ENCODE measurements around the gene DRAXIN. TPM values are rescaled to one million over a fixed set of nuclear protein-coding genes. Genes with fewer than 3 reads are reported as not detected.
A peak's percentile ranks its signal among the peaks of the same experiment; 100 is the strongest.

DRAXIN gene
- total RNA-seq, 1 donor from 2014 or later: 0.21 TPM

DNA sequence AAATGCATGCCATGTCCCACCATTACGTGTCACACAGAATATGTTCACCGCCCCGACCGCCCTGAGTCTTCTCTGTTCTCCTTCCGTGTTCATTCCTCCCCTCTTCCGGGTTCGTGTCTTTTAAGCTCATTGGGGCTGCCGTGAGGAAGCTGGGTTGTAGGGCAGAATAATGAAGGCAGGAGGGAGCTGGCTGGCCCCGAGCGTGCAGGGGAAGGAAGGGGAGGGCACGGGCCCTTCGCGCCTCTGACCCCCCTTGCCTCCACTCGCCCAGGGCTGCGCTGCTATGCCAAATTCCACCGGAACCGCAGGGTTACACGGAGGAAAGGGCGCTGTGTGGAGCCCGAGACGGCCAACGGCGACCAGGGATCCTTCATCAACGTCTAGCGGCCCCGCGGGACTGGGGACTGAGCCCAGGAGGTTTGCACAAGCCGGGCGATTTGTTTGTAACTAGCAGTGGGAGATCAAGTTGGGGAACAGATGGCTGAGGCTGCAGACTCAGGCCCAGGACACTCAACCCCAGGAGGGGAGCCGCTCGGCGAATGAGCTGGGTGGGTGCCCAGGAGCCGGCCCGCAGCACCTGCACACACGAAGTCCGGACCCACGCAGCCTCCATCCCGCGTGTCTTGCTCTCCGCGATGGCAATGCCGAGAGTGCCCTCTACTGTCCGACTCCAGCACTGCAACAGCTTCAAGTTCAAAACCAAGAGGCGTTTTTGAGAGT lies 28.0 kb downstream of the DRAXIN start:
- peak; percentile 88 for DNase-seq (ENCODE audit: extremely low spot score, unreplicated experiment)
- Mint-ChIP-seq H3K36me3 (ENCODE audit: unreplicated experiment) (no peaks in the 10 kb centered on the region), H3K27me3 (ENCODE audit: unreplicated experiment) (peaks cover 25% of the 10 kb centered on the region), H3K4me1 (ENCODE audit: unreplicated experiment) (peaks cover 4% of the 10 kb centered on the region), H3K27ac (ENCODE audit: unreplicated experiment) (no peak overlapping the region), H3K9me3 (ENCODE audit: unreplicated experiment) (no peaks in the 10 kb centered on the region), H3K4me3 (ENCODE audit: unreplicated experiment) (peak overlapping the region; percentile 42)
- TF ChIP-seq, protein P1, sequence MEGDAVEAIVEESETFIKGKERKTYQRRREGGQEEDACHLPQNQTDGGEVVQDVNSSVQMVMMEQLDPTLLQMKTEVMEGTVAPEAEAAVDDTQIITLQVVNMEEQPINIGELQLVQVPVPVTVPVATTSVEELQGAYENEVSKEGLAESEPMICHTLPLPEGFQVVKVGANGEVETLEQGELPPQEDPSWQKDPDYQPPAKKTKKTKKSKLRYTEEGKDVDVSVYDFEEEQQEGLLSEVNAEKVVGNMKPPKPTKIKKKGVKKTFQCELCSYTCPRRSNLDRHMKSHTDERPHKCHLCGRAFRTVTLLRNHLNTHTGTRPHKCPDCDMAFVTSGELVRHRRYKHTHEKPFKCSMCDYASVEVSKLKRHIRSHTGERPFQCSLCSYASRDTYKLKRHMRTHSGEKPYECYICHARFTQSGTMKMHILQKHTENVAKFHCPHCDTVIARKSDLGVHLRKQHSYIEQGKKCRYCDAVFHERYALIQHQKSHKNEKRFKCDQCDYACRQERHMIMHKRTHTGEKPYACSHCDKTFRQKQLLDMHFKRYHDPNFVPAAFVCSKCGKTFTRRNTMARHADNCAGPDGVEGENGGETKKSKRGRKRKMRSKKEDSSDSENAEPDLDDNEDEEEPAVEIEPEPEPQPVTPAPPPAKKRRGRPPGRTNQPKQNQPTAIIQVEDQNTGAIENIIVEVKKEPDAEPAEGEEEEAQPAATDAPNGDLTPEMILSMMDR (IDR thresholded peaks at IDR 0.05): peak; percentile 97

DNA sequence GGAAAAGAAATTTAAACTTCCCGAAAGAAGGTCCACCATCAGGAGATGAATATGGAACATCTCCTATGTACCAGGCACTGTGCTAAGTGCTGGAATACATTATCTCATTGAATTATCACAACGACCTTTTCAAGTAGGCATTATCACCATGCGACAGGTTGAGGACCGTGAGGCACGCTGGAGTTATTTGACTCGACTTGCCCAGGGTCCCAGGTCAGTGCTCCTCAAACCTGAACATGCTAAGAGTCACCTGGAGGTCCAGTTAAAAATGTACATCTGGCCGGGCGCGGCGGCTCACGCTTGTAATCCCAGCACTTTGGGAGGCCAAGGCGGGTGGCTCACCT lies 28.5 kb downstream of the DRAXIN start:
- Mint-ChIP-seq H3K4me1 (ENCODE audit: unreplicated experiment) (peaks cover 4% of the 10 kb centered on the region), H3K9me3 (ENCODE audit: unreplicated experiment) (no peaks in the 10 kb centered on the region), H3K36me3 (ENCODE audit: unreplicated experiment) (no peaks in the 10 kb centered on the region), H3K4me3 (ENCODE audit: unreplicated experiment) (no peak overlapping the region), H3K27ac (ENCODE audit: unreplicated experiment) (no peak overlapping the region), H3K27me3 (ENCODE audit: unreplicated experiment) (peaks cover 22% of the 10 kb centered on the region)
- TF ChIP-seq, protein P1 (IDR thresholded peaks at IDR 0.05): peak; percentile 9
- DNase-seq (ENCODE audit: extremely low spot score, unreplicated experiment): no peak

DNA sequence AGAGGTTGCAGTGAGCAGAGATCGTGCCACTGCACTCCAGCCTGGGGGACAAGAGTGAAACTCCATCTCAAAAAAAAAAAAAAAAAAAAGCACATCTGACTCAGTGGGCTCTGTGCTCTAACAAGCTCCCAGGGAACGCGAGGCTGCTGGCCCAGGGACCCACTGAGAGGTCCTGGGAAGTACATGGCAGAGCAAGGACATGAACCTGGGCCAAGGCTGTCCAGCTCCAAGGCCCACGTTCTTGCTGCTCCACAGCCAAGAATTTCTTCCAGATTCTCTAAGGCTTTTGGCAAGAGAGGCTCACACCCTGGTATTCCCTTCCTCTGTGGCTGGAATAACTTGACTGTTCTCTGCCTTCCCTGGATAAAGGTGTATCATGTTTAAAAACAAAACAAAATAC lies 29.0 kb downstream of the DRAXIN start:
- no peak for DNase-seq (ENCODE audit: extremely low spot score, unreplicated experiment)
- no peak overlapping the region for H3K27ac Mint-ChIP-seq (ENCODE audit: unreplicated experiment)
- TF ChIP-seq, protein P1 (IDR thresholded peaks at IDR 0.05): no peak
- peaks cover 20% of the 10 kb centered on the region for H3K27me3 Mint-ChIP-seq (ENCODE audit: unreplicated experiment)
- H3K9me3 Mint-ChIP-seq (ENCODE audit: unreplicated experiment): no peaks in the 10 kb centered on the region
- H3K36me3 Mint-ChIP-seq (ENCODE audit: unreplicated experiment): no peaks in the 10 kb centered on the region
- peaks cover 4% of the 10 kb centered on the region for H3K4me1 Mint-ChIP-seq (ENCODE audit: unreplicated experiment)
- H3K4me3 Mint-ChIP-seq (ENCODE audit: unreplicated experiment): no peak overlapping the region

DNA sequence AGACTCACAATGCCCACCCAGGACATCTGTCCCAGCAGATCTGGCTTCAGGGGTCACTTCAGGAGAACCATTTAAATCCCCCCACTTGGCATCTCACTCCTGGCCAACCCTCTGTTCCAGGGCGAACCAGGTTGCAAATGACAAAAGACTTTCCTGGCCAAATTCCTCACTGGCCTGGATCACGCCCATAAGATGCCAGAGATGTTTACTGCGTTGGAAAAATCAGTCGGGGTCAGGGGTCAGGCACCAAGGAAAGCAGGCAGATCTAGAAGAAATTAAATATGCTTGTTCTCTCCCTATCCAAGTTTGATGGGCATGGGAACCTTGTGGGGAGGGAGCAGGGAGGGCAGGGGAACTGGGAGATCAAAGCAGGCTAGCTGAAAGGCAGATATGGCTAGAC lies 29.8 kb downstream of the DRAXIN start:
- Mint-ChIP-seq H3K4me1 (ENCODE audit: unreplicated experiment) (peaks cover 4% of the 10 kb centered on the region), H3K4me3 (ENCODE audit: unreplicated experiment) (no peak overlapping the region), H3K27ac (ENCODE audit: unreplicated experiment) (no peak overlapping the region), H3K27me3 (ENCODE audit: unreplicated experiment) (peaks cover 13% of the 10 kb centered on the region), H3K36me3 (ENCODE audit: unreplicated experiment) (no peaks in the 10 kb centered on the region), H3K9me3 (ENCODE audit: unreplicated experiment) (no peaks in the 10 kb centered on the region)
- DNase-seq (ENCODE audit: extremely low spot score, unreplicated experiment): no peak
- TF ChIP-seq, protein P1 (IDR thresholded peaks at IDR 0.05): no peak

DNA sequence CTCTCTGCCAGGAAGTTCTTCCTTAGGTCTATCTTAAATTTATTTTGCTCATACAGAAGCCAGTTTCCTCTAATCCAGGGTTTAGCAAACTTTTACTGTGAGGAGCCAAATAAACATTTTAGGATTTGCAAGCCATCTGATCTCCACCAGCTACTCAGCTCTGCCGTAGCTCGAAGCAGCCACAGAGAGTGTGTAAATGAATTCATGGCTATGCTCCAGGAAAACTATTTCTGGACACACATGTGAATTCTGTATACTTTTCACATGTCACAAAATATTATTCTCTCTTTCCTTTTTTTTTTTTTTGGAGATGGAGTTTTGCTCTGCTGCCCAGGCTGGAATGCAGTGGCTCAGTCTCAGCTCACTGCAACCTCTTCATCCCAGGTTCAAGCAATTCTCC lies 31.0 kb downstream of the DRAXIN start:
- DNase-seq (ENCODE audit: extremely low spot score, unreplicated experiment): no peak
- no peak overlapping the region for H3K4me3 Mint-ChIP-seq (ENCODE audit: unreplicated experiment)
- peaks cover 12% of the 10 kb centered on the region for H3K27me3 Mint-ChIP-seq (ENCODE audit: unreplicated experiment)

More for the DNA sequence above, 31.0 kb downstream of the DRAXIN start:
- H3K4me1 Mint-ChIP-seq (ENCODE audit: unreplicated experiment): peaks cover 4% of the 10 kb centered on the region
- no peak overlapping the region for H3K27ac Mint-ChIP-seq (ENCODE audit: unreplicated experiment)
- TF ChIP-seq, protein P1 (IDR thresholded peaks at IDR 0.05): no peak
- H3K9me3 Mint-ChIP-seq (ENCODE audit: unreplicated experiment): no peaks in the 10 kb centered on the region
- no peaks in the 10 kb centered on the region for H3K36me3 Mint-ChIP-seq (ENCODE audit: unreplicated experiment)
